HEK293 (cell line): ENCODE results near the gene LRRIQ3.

Source experiments
- BCL11B ChIP-seq: fragments of 450-650 bp; formaldehyde crosslinking; IDR thresholded peaks from 2 replicates; pipeline ENCODE4 v1.5.1; 2016; ENCODE audit warnings: low read depth, missing biosample characterization, missing genetic modification characterization
- EGR2 ChIP-seq: fragments of 450-650 bp; formaldehyde crosslinking; IDR thresholded peaks from 2 replicates; pipeline ENCODE4 v1.5.1; 2016; ENCODE audit warnings: low read depth, missing biosample characterization, missing genetic modification characterization
- GLIS2 ChIP-seq: fragments of 450-650 bp; formaldehyde crosslinking; IDR thresholded peaks from 2 replicates; pipeline ENCODE4 v1.5.1; 2016; ENCODE audit warnings: missing biosample characterization, missing genetic modification characterization
- HOXD13 ChIP-seq: sonication (generic); formaldehyde crosslinking; IDR thresholded peaks from 2 replicates; pipeline ENCODE4 v1.8.0; 2022; ENCODE audit warnings: missing genetic modification reagents, borderline replicate concordance
- IKZF3 ChIP-seq: fragments of 450-650 bp; IDR thresholded peaks from 2 replicates; pipeline ENCODE4 v1.5.0; 2018; ENCODE audit warnings: missing biosample characterization, mild to moderate bottlenecking, missing genetic modification characterization, moderate library complexity
- KLF8 ChIP-seq: fragments of 450-650 bp; formaldehyde crosslinking; IDR thresholded peaks from 2 replicates; pipeline ENCODE4 v1.5.1; 2016; ENCODE audit warnings: missing biosample characterization, missing genetic modification characterization
- MYNN ChIP-seq: fragments of 450-650 bp; formaldehyde crosslinking; IDR thresholded peaks from 2 replicates; pipeline ENCODE4 v1.5.1; 2016; ENCODE audit warnings: missing biosample characterization, missing genetic modification characterization, borderline replicate concordance
- PRDM1 ChIP-seq: fragments of 450-650 bp; formaldehyde crosslinking; IDR thresholded peaks from 2 replicates; pipeline ENCODE4; 2016; ENCODE audit warnings: missing biosample characterization, missing genetic modification characterization
- SP2 ChIP-seq: fragments of 450-650 bp; formaldehyde crosslinking; IDR thresholded peaks from 2 replicates; pipeline ENCODE4 v1.5.1; 2016; ENCODE audit warnings: missing biosample characterization, missing genetic modification characterization
- YY2 ChIP-seq: fragments of 450-650 bp; formaldehyde crosslinking; IDR thresholded peaks from 2 replicates; pipeline ENCODE4 v1.5.1; 2016; ENCODE audit warnings: missing biosample characterization, missing genetic modification characterization
- ZBTB1 ChIP-seq: fragments of 450-650 bp; formaldehyde crosslinking; IDR thresholded peaks from 2 replicates; pipeline ENCODE4 v1.5.1; 2016; ENCODE audit warnings: missing biosample characterization, missing genetic modification characterization
- ZBTB17 ChIP-seq: fragments of 450-650 bp; formaldehyde crosslinking; IDR thresholded peaks from 2 replicates; pipeline ENCODE4 v1.5.1; 2016; ENCODE audit warnings: missing biosample characterization, missing genetic modification characterization
- ZIC2 ChIP-seq: fragments of 450-650 bp; formaldehyde crosslinking; IDR thresholded peaks from 2 replicates; pipeline ENCODE4 v1.5.1; 2016; ENCODE audit warnings: missing biosample characterization, missing genetic modification characterization
- ZNF133 ChIP-seq: fragments of 450-650 bp; formaldehyde crosslinking; IDR thresholded peaks from 2 replicates; pipeline ENCODE4 v1.5.1; 2016; ENCODE audit warnings: missing biosample characterization, missing genetic modification characterization
- ZNF140 ChIP-seq: fragments of 450-650 bp; formaldehyde crosslinking; IDR thresholded peaks from 2 replicates; pipeline ENCODE4 v1.5.1; 2016; ENCODE audit warnings: missing biosample characterization, missing genetic modification characterization
- ZNF146 ChIP-seq: fragments of 450-650 bp; formaldehyde crosslinking; IDR thresholded peaks from 2 replicates; pipeline ENCODE4 v1.5.1; 2016; ENCODE audit warnings: missing biosample characterization, missing genetic modification characterization
- ZNF148 ChIP-seq: fragments of 450-650 bp; formaldehyde crosslinking; IDR thresholded peaks from 2 replicates; pipeline ENCODE4 v1.5.0; 2017; ENCODE audit warnings: missing biosample characterization, missing genetic modification characterization, borderline replicate concordance
- ZNF16 ChIP-seq: fragments of 450-650 bp; formaldehyde crosslinking; IDR thresholded peaks from 2 replicates; pipeline ENCODE4 v1.5.1; 2016; ENCODE audit warnings: low read depth, missing biosample characterization, missing genetic modification characterization
- ZNF202 ChIP-seq: fragments of 450-650 bp; formaldehyde crosslinking; IDR thresholded peaks from 2 replicates; pipeline ENCODE4 v1.5.1; 2016; ENCODE audit warnings: missing biosample characterization, missing genetic modification characterization, borderline replicate concordance
- ZNF221 ChIP-seq: fragments of 450-650 bp; formaldehyde crosslinking; IDR thresholded peaks from 2 replicates; pipeline ENCODE4 v1.5.1; 2017; ENCODE audit warnings: missing biosample characterization, missing genetic modification characterization, borderline replicate concordance
- ZNF223 ChIP-seq: fragments of 450-650 bp; formaldehyde crosslinking; IDR thresholded peaks from 2 replicates; pipeline ENCODE4 v1.5.1; 2016; ENCODE audit warnings: missing biosample characterization, missing genetic modification characterization
- ZNF26 ChIP-seq: fragments of 450-650 bp; formaldehyde crosslinking; IDR thresholded peaks from 2 replicates; pipeline ENCODE4 v1.5.1; 2016; ENCODE audit warnings: missing biosample characterization, missing genetic modification characterization
- ZNF266 ChIP-seq: fragments of 450-650 bp; formaldehyde crosslinking; IDR thresholded peaks from 2 replicates; pipeline ENCODE4 v1.5.1; 2016; ENCODE audit warnings: missing biosample characterization, missing genetic modification characterization, low read depth
- ZNF354C ChIP-seq: fragments of 450-650 bp; formaldehyde crosslinking; IDR thresholded peaks from 2 replicates; pipeline ENCODE4 v1.5.1; 2016; ENCODE audit warnings: missing biosample characterization, missing genetic modification characterization, low read depth, borderline replicate concordance
- ZNF37A ChIP-seq: fragments of 450-650 bp; IDR thresholded peaks from 2 replicates; pipeline ENCODE4 v1.5.1; 2018; ENCODE audit warnings: missing biosample characterization, missing genetic modification characterization
- ZNF394 ChIP-seq: fragments of 450-650 bp; formaldehyde crosslinking; IDR thresholded peaks from 2 replicates; pipeline ENCODE4 v1.5.1; 2016; ENCODE audit warnings: missing biosample characterization, missing genetic modification characterization, mild to moderate bottlenecking, moderate library complexity, borderline replicate concordance
- ZNF510 ChIP-seq: fragments of 450-650 bp; formaldehyde crosslinking; IDR thresholded peaks from 2 replicates; pipeline ENCODE4 v1.5.1; 2018; ENCODE audit warnings: mild to moderate bottlenecking, missing genetic modification characterization, missing biosample characterization; ENCODE audit not compliant: insufficient replicate concordance
- ZNF521 ChIP-seq: fragments of 450-650 bp; formaldehyde crosslinking; IDR thresholded peaks from 2 replicates; pipeline ENCODE4 v1.5.1; 2017; ENCODE audit warnings: missing biosample characterization, mild to moderate bottlenecking, missing genetic modification characterization
- ZNF544 ChIP-seq: fragments of 450-650 bp; formaldehyde crosslinking; IDR thresholded peaks from 2 replicates; pipeline ENCODE4 v1.5.0; 2017; ENCODE audit warnings: missing biosample characterization, missing genetic modification characterization
- ZNF585B ChIP-seq: fragments of 450-650 bp; formaldehyde crosslinking; IDR thresholded peaks from 2 replicates; pipeline ENCODE4 v1.5.1; 2016; ENCODE audit warnings: missing biosample characterization, missing genetic modification characterization
- ZNF600 ChIP-seq: fragments of 450-650 bp; formaldehyde crosslinking; IDR thresholded peaks from 2 replicates; pipeline ENCODE4 v1.5.1; 2016; ENCODE audit warnings: missing biosample characterization, missing genetic modification characterization
- ZNF621 ChIP-seq: fragments of 450-650 bp; formaldehyde crosslinking; IDR thresholded peaks from 2 replicates; pipeline ENCODE4 v1.5.1; 2017; ENCODE audit warnings: missing biosample characterization, missing genetic modification characterization
- ZNF629 ChIP-seq: fragments of 450-650 bp; formaldehyde crosslinking; IDR thresholded peaks from 2 replicates; pipeline ENCODE4 v1.5.1; 2017; ENCODE audit warnings: missing biosample characterization, missing genetic modification characterization
- ZNF654 ChIP-seq: fragments of 450-650 bp; formaldehyde crosslinking; IDR thresholded peaks from 2 replicates; pipeline ENCODE4 v1.5.1; 2016; ENCODE audit warnings: low read depth, missing biosample characterization, missing genetic modification characterization
- ZNF660 ChIP-seq: fragments of 450-650 bp; IDR thresholded peaks from 2 replicates; pipeline ENCODE4 v1.5.1; 2018; ENCODE audit warnings: missing biosample characterization, mild to moderate bottlenecking, missing genetic modification characterization
- ZNF670 ChIP-seq: fragments of 450-650 bp; formaldehyde crosslinking; IDR thresholded peaks from 2 replicates; pipeline ENCODE4 v1.5.1; 2016; ENCODE audit warnings: missing biosample characterization, missing genetic modification characterization, low read depth
- ZNF843 ChIP-seq: fragments of 450-650 bp; formaldehyde crosslinking; IDR thresholded peaks from 2 replicates; pipeline ENCODE4 v1.5.1; 2016; ENCODE audit warnings: missing biosample characterization, missing genetic modification characterization

The LRRIQ3 gene

GRCh38 chr1:74197657-74198552 is at the start of gene LRRIQ3, which contains the start of gene FPGT (continued):
- TF ChIP-seq ZBTB17 (tag by site-specific recombination) (peak; percentile 78), ZNF140 (tag by site-specific recombination) (no peak), ZNF843 (tag by site-specific recombination) (no peak), ZNF544 (tag by site-specific recombination) (no peak), ZNF670 (tag by site-specific recombination) (no peak), HOXD13 (CRISPR knock-in tag) (no peak), ZNF202 (tag by site-specific recombination) (no peak), ZNF266 (tag by site-specific recombination) (no peak), ZNF133 (tag by site-specific recombination) (no peak), SP2 (tag by site-specific recombination) (peak; percentile 83), KLF8 (tag by site-specific recombination) (no peak), ZNF37A (no peak), BCL11B (tag by site-specific recombination) (no peak), ZNF629 (tag by site-specific recombination) (no peak; the same call in 1 of the 2 replicates), ZNF621 (tag by site-specific recombination) (no peak), ZNF510 (tag by site-specific recombination) (no peak), ZNF146 (no peak), EGR2 (tag by site-specific recombination) (peak; percentile 89), ZNF221 (tag by site-specific recombination) (no peak), ZBTB1 (tag by site-specific recombination) (no peak), ZNF654 (tag by site-specific recombination) (no peak), YY2 (no peak), ZNF600 (tag by site-specific recombination) (peak; percentile 50; the same call in 1 of the 2 replicates), GLIS2 (tag by site-specific recombination) (peak; percentile 32; the same call in 1 of the 2 replicates), ZNF26 (no peak), ZNF394 (peak; percentile 57; the same call in 1 of the 2 replicates), ZNF223 (tag by site-specific recombination) (no peak), IKZF3 (peak; percentile 70), ZNF16 (tag by site-specific recombination) (no peak), ZNF585B (tag by site-specific recombination) (no peak), MYNN (tag by site-specific recombination) (peak; percentile 54; the same call in 1 of the 2 replicates), ZNF148 (tag by site-specific recombination) (no peak), ZNF354C (tag by site-specific recombination) (no peak), PRDM1 (tag by site-specific recombination) (peak; percentile 16; the same call in 1 of the 2 replicates), ZIC2 (peak; percentile 25; the same call in 1 of the 2 replicates), ZNF660 (0 out of 2 replicates have a peak, but pooled peaks have one; percentile 56), ZNF521 (no peak)
